ENCODE results near the gene DLX6.

The DLX6 gene

GRCh38 chr7:96995406-96996110, 9.8 kb upstream of the DLX6 start:
- DNase-seq (ENCODE audit: low spot score), result no peak

- no peak for DNase-seq (ENCODE audit: low spot score)
Observed at GRCh38 chr7:96996111-96996957, 9.0 kb upstream of the DLX6 start.

GRCh38 chr7:96996958-96997511, 8.3 kb upstream of the DLX6 start:
- no peak for DNase-seq (ENCODE audit: low spot score)

GRCh38 chr7:96997512-96998032, 7.8 kb upstream of the DLX6 start:
- DNase-seq (ENCODE audit: low spot score), result no peak

GRCh38 chr7:96998333-96998732, 7.0 kb upstream of the DLX6 start:
- no peak for DNase-seq (ENCODE audit: low spot score)

- no peak for DNase-seq (ENCODE audit: low spot score)
Observed at GRCh38 chr7:96998744-96999143, 6.6 kb upstream of the DLX6 start.

GRCh38 chr7:97001221-97001620, 4.1 kb upstream of the DLX6 start:
- DNase-seq (ENCODE audit: low spot score), result no peak

- no peak for DNase-seq (ENCODE audit: low spot score)
Observed at GRCh38 chr7:97001656-97002554, 3.4 kb upstream of the DLX6 start.

- DNase-seq (ENCODE audit: low spot score), result no peak
Observed at GRCh38 chr7:97002555-97003261, 2.6 kb upstream of the DLX6 start.

- no peak for DNase-seq (ENCODE audit: low spot score)
Observed at GRCh38 chr7:97003262-97004246, 1.8 kb upstream of the DLX6 start.

GRCh38 chr7:97004247-97005182, 838 bp upstream of the DLX6 start:
- DNase-seq (ENCODE audit: low spot score), result no peak

GRCh38 chr7:97006055-97006815, 882 bp downstream of the DLX6 start:
- DNase-seq (ENCODE audit: low spot score), result peak; percentile 77

- DNase-seq (ENCODE audit: low spot score), result no peak
Observed at GRCh38 chr7:97006816-97007582, 1.6 kb downstream of the DLX6 start.

GRCh38 chr7:97007583-97007861, 2.2 kb downstream of the DLX6 start:
- DNase-seq (ENCODE audit: low spot score), result no peak

- no peak for DNase-seq (ENCODE audit: low spot score)
Observed at GRCh38 chr7:97008275-97008917, 3.0 kb downstream of the DLX6 start.

GRCh38 chr7:97009753-97010732, 4.7 kb downstream of the DLX6 start:
- no peak for DNase-seq (ENCODE audit: low spot score)
